Ascending aorta (tissue), 2 donors: ENCODE results near the gene SLC25A42. TPM values are rescaled to one million over a fixed set of nuclear protein-coding genes. Genes with fewer than 3 reads are reported as not detected.

Experiments used
- DNase-seq, 2 donors: peaks; one replicate each; pipeline ENCODE4 v3.0.0-alpha.2; 2019; ENCODE audit warnings: low spot score in 2 of 2
- H3K27ac ChIP-seq, 2 donors: fragments of 200-600 bp; sonication (generic); one replicate each; pipeline ENCODE4 v1.5.1; 2016 to 2017; ENCODE audit warnings: mild to moderate bottlenecking in 1 of 2
- H3K27me3 ChIP-seq: fragments of 200-600 bp; sonication (generic); one replicate; pipeline ENCODE4 v1.5.1; 2017
- H3K36me3 ChIP-seq, 2 donors: fragments of 200-600 bp; sonication (generic); one replicate each; pipeline ENCODE4 v1.5.1; 2016
- H3K4me1 ChIP-seq, 2 donors: fragments of 200-600 bp; sonication (generic); one replicate each; pipeline ENCODE4 v1.5.1; 2016 to 2017; ENCODE audit warnings: mild to moderate bottlenecking in 1 of 2
- H3K4me3 ChIP-seq, 2 donors: fragments of 200-600 bp; sonication (generic); one replicate each; pipeline ENCODE4 v1.5.1; 2016 to 2017; ENCODE audit warnings: mild to moderate bottlenecking in 1 of 2
- H3K9me3 ChIP-seq, 2 donors: fragments of 200-600 bp; sonication (generic); one replicate each; pipeline ENCODE4 v1.5.1; 2016
- intact Hi-C: fragments of 100-400 bp; cut with DNase I; formaldehyde crosslinking; loops from one replicate; pipeline ENCODE4 v1.15.1; 2023
- total RNA-seq: library from RNA; depleted of rRNA; stranded (reverse); fragments of >200 nt; gene quantifications from one replicate; pipeline ENCODE4 v1.1.0, GENCODE V29; 2016
- TF ChIP-seq, protein P1 (sequence below), 3 experiments: fragments of 200-600 bp in 2 of 3; fragments of 450-650 bp in 1 of 3; sonication (generic) in 2 of 3; IDR thresholded peaks; one replicate each; pipeline ENCODE4 v1.5.1; 2016 to 2019; ENCODE audit warnings: antibody characterized with exemption in 3 of 3, mild to moderate bottlenecking in 1 of 3, moderate library complexity in 1 of 3

The SLC25A42 gene
- total RNA-seq, 1 donor from 2014 or later = 8.9 TPM

- TF ChIP-seq, protein P1, sequence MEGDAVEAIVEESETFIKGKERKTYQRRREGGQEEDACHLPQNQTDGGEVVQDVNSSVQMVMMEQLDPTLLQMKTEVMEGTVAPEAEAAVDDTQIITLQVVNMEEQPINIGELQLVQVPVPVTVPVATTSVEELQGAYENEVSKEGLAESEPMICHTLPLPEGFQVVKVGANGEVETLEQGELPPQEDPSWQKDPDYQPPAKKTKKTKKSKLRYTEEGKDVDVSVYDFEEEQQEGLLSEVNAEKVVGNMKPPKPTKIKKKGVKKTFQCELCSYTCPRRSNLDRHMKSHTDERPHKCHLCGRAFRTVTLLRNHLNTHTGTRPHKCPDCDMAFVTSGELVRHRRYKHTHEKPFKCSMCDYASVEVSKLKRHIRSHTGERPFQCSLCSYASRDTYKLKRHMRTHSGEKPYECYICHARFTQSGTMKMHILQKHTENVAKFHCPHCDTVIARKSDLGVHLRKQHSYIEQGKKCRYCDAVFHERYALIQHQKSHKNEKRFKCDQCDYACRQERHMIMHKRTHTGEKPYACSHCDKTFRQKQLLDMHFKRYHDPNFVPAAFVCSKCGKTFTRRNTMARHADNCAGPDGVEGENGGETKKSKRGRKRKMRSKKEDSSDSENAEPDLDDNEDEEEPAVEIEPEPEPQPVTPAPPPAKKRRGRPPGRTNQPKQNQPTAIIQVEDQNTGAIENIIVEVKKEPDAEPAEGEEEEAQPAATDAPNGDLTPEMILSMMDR (IDR thresholded peaks at IDR 0.05) = no peak
- no peak overlapping the region for H3K4me3 ChIP-seq
- intact Hi-C loops = no loop called here
Measured at GRCh38 chr19:19079571-19079970, 15.8 kb downstream of the SLC25A42 start.

DNA sequence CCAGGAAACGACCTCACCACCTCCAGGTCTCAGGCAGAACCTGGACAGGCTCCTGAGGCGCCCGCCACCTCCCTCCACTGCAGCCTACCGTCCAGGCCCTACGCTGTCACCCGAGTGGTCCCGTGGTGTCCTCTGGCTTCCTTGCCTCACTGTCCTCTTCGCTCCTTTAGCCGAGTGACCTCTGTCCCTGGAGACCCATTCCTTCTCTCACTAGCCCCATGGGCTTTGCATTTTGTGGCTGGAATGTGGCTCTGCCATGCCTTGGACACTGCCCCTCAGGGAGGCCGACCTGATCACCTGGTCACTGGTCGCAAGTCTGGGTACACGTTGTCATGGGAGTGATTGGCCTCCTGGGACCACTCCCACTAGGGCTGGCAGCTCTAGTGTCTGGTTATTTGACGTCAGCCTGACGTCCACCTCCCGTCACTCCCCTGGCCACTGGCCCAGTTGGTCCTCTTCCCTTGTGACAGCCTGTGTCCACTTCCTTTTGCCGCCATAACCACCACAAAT, 17.9 kb downstream of the SLC25A42 start:
- H3K27ac ChIP-seq = no peak overlapping the region
- no peaks in the 10 kb centered on the region for H3K27me3 ChIP-seq
- no peak overlapping the region for H3K4me3 ChIP-seq
- DNase-seq = no peak
- peaks cover 0 to 5% of the 10 kb centered on the region in 2 donors for H3K36me3 ChIP-seq
- no peaks in the 10 kb centered on the region for H3K4me1 ChIP-seq
- TF ChIP-seq, protein P1 (IDR thresholded peaks at IDR 0.05) = no peak
- intact Hi-C loops = no loop called here
- no peaks in the 10 kb centered on the region for H3K9me3 ChIP-seq

More at GRCh38 chr19:19079571-19079970, 15.8 kb downstream of the SLC25A42 start:
- H3K36me3 ChIP-seq = peaks cover 0 to 5% of the 10 kb centered on the region in 2 donors
- H3K27me3 ChIP-seq = no peaks in the 10 kb centered on the region
- no peak overlapping the region for H3K27ac ChIP-seq
- no peaks in the 10 kb centered on the region for H3K9me3 ChIP-seq
- H3K4me1 ChIP-seq = no peaks in the 10 kb centered on the region
- DNase-seq = no peak

- DNase-seq = no peak
- intact Hi-C loops = no loop called here
- no peak overlapping the region for H3K4me3 ChIP-seq
- H3K36me3 ChIP-seq = no peaks in the 10 kb centered on the region
- H3K4me1 ChIP-seq = no peaks in the 10 kb centered on the region
- H3K9me3 ChIP-seq = no peaks in the 10 kb centered on the region
- TF ChIP-seq, protein P1 (IDR thresholded peaks at IDR 0.05) = no peak
- no peak overlapping the region for H3K27ac ChIP-seq
- H3K27me3 ChIP-seq = no peaks in the 10 kb centered on the region
Measured at GRCh38 chr19:19083413-19084178, 19.8 kb downstream of the SLC25A42 start.

DNA sequence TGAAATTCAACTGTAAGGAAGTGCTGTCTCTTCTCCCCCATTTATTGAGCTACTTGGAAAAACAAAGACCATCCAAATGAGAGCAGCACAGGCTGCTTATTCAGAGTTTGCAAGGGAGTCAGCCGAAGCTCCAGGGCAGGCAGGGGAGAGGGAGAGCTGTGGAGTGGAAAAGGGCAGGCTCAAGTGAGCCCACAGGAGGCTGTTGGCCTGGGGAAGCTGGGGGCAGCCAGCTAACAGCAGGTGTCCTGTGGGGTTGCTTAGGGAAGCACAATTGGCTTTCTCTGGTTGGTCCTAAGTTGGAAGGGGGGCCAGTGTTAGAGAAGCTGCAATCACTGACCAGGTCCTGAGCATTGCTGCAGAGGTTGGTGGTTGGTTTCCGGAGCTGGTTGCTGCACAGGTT, 23.9 kb downstream of the SLC25A42 start:
- TF ChIP-seq, protein P1 (IDR thresholded peaks at IDR 0.05) = no peak
- Histone ChIP-seq H3K4me3 (no peak overlapping the region), H3K27ac (no peak overlapping the region), H3K27me3 (no peaks in the 10 kb centered on the region), H3K9me3 (no peaks in the 10 kb centered on the region), H3K4me1 (no peaks in the 10 kb centered on the region), H3K36me3 (no peaks in the 10 kb centered on the region)
- intact Hi-C loops = no loop called here
- no peak for DNase-seq

DNA sequence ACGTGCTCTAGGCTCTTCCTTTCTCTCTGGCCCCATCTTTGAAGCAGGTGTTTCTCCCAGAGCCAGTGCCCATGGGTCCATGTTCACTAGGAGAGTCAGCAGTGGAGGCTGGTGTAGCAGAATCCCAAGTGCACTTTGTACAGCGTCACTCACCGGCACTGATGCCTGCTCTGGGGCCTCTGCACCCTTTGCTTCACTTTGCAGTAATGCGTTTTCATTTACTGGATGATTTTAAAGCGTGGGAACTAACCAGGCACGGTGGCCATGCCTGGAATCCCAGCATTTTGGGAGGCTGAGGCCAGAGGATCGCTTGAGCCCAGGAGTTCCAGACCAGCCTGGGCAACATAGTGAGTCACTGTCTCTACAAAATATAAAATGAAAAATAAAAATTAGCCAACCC, 30.7 kb downstream of the SLC25A42 start:
- H3K4me1 ChIP-seq = no peaks in the 10 kb centered on the region
- H3K36me3 ChIP-seq = peaks cover 7 to 26% of the 10 kb centered on the region in 2 donors
- intact Hi-C loops = no loop called here
- TF ChIP-seq, protein P1 (IDR thresholded peaks at IDR 0.05) = no peak
- H3K4me3 ChIP-seq = no peak overlapping the region
- no peak for DNase-seq
- H3K9me3 ChIP-seq = no peaks in the 10 kb centered on the region
- no peaks in the 10 kb centered on the region for H3K27me3 ChIP-seq
- no peak overlapping the region for H3K27ac ChIP-seq
